HCT116 (cell line): ENCODE data around the gene UBL5.

ENCODE experiments used
- EZH2 ChIP-seq: fragments of 200-600 bp; sonication (generic); IDR thresholded peaks from 2 replicates; pipeline ENCODE4 v1.6.1; 2017; ENCODE audit warnings: antibody characterized with exemption, mixed run types
- EZH2phosphoT487 ChIP-seq: fragments of 200-600 bp; IDR thresholded peaks from 2 replicates; pipeline ENCODE4 v1.6.1; 2018; ENCODE audit warnings: antibody characterized with exemption, borderline replicate concordance
- POLR2A ChIP-seq: IDR thresholded peaks from 2 replicates; pipeline ENCODE4 v1.7.0; 2011; ENCODE audit warnings: borderline replicate concordance; ENCODE audit not compliant: insufficient read depth, insufficient read length; ENCODE audit errors: extremely low read depth
- POLR2AphosphoS5 ChIP-seq: IDR thresholded peaks from 2 replicates; pipeline ENCODE4 v1.6.1; 2011; ENCODE audit warnings: mild to moderate bottlenecking, low read depth, low read length, moderate library complexity
- SRF ChIP-seq: IDR thresholded peaks from 2 replicates; pipeline ENCODE4 v1.6.1; 2012; ENCODE audit warnings: low read depth
- YY1 ChIP-seq: IDR thresholded peaks from 2 replicates; pipeline ENCODE4 v1.6.1; 2011; ENCODE audit warnings: low read length, low read depth, moderate library complexity, mild to moderate bottlenecking; ENCODE audit not compliant: insufficient replicate concordance; ENCODE audit errors: extremely low read depth
- ZNF274 ChIP-seq: fragments of 200-500 bp; sonication (Bioruptor generic); IDR thresholded peaks from 2 replicates; pipeline ENCODE4 v1.6.1; 2014; ENCODE audit warnings: mild to moderate bottlenecking, low read depth, low read length, inconsistent platforms
- TF ChIP-seq, protein P1 (sequence below), 3 experiments: fragments of 200-600 bp in 1 of 3; sonication (generic) in 1 of 3; IDR thresholded peaks in 2 of 3; conservative IDR thresholded peaks in 1 of 3; 2 replicates each; pipeline ENCODE4 v1.5.1; 2012 to 2017; ENCODE audit warnings: low read depth in 2 of 3, low read length in 2 of 3, antibody characterized with exemption in 1 of 3, borderline replicate concordance in 1 of 3, control low read depth in 1 of 3, mild to moderate bottlenecking in 1 of 3, mixed read lengths in 1 of 3, mixed run types in 1 of 3, moderate library complexity in 1 of 3; ENCODE audit not compliant: insufficient read depth in 1 of 3
- TF ChIP-seq, protein P2 (sequence below): IDR thresholded peaks from 2 replicates; pipeline ENCODE4 v1.6.1; 2012; ENCODE audit warnings: low read depth
- TF ChIP-seq, protein P3 (sequence below): IDR thresholded peaks from 2 replicates; pipeline ENCODE4 v1.6.1; 2012

DNA sequence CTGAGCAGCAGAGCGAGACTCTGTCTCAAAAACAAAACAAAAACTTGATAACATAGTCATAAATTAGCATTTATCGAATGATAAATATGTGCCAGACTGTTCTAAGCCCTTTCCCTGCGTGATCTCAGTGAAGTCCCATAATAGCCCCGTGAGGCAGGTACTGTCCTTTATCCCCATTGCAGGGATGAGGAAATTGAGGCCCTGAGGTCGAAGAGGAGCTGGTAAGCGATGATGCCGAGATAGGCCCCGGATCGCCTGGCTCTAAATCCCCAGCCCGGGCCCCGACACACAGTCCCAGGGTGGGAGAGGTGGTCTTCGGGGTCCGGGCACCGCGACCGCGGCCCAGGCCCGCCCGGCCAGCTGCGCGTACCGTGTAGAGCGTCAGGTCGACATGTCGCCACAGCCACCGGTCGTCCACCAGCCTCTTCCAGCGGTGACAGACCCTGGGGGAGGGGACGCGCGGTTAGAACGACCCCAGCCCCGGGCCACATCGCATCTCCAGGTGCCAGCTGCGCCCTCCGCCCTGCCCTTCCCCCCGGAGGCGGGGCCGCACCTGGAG is 9.5 kb upstream of the UBL5 start:
- TF ChIP-seq EZH2phosphoT487 (no peak), YY1 (no peak), EZH2 (no peak), POLR2AphosphoS5 (no peak), SRF (no peak), ZNF274 (no peak), POLR2A (no peak)
- TF ChIP-seq, protein P1, sequence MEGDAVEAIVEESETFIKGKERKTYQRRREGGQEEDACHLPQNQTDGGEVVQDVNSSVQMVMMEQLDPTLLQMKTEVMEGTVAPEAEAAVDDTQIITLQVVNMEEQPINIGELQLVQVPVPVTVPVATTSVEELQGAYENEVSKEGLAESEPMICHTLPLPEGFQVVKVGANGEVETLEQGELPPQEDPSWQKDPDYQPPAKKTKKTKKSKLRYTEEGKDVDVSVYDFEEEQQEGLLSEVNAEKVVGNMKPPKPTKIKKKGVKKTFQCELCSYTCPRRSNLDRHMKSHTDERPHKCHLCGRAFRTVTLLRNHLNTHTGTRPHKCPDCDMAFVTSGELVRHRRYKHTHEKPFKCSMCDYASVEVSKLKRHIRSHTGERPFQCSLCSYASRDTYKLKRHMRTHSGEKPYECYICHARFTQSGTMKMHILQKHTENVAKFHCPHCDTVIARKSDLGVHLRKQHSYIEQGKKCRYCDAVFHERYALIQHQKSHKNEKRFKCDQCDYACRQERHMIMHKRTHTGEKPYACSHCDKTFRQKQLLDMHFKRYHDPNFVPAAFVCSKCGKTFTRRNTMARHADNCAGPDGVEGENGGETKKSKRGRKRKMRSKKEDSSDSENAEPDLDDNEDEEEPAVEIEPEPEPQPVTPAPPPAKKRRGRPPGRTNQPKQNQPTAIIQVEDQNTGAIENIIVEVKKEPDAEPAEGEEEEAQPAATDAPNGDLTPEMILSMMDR (IDR thresholded peaks at IDR 0.05 in 2 of 3, conservative IDR thresholded peaks at IDR 0.05 in 1 of 3; ENCODE audit: borderline replicate concordance in 1 of 3, insufficient read depth in 1 of 3, low read depth in 2 of 3, low read length in 2 of 3): no peak
- TF ChIP-seq, protein P2, sequence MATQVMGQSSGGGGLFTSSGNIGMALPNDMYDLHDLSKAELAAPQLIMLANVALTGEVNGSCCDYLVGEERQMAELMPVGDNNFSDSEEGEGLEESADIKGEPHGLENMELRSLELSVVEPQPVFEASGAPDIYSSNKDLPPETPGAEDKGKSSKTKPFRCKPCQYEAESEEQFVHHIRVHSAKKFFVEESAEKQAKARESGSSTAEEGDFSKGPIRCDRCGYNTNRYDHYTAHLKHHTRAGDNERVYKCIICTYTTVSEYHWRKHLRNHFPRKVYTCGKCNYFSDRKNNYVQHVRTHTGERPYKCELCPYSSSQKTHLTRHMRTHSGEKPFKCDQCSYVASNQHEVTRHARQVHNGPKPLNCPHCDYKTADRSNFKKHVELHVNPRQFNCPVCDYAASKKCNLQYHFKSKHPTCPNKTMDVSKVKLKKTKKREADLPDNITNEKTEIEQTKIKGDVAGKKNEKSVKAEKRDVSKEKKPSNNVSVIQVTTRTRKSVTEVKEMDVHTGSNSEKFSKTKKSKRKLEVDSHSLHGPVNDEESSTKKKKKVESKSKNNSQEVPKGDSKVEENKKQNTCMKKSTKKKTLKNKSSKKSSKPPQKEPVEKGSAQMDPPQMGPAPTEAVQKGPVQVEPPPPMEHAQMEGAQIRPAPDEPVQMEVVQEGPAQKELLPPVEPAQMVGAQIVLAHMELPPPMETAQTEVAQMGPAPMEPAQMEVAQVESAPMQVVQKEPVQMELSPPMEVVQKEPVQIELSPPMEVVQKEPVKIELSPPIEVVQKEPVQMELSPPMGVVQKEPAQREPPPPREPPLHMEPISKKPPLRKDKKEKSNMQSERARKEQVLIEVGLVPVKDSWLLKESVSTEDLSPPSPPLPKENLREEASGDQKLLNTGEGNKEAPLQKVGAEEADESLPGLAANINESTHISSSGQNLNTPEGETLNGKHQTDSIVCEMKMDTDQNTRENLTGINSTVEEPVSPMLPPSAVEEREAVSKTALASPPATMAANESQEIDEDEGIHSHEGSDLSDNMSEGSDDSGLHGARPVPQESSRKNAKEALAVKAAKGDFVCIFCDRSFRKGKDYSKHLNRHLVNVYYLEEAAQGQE: no peak
- TF ChIP-seq, protein P3, sequence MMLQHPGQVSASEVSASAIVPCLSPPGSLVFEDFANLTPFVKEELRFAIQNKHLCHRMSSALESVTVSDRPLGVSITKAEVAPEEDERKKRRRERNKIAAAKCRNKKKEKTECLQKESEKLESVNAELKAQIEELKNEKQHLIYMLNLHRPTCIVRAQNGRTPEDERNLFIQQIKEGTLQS: no peak
